GM15510 (cell line): ENCODE measurements around the gene SLN.

Experiments
- POLR2A ChIP-seq: IDR thresholded peaks from 3 replicates; pipeline ENCODE4 v1.6.1; 2011; ENCODE audit warnings: borderline replicate concordance; ENCODE audit not compliant: insufficient read length; ENCODE audit errors: extremely low read depth

The SLN gene

GRCh38 chr11:107677924-107678631 lies 33.8 kb downstream of the SLN start:
- no peak for TF ChIP-seq POLR2A

- TF ChIP-seq POLR2A = no peak
These were observed 35.4 kb downstream of the SLN start for GRCh38 chr11:107676336-107677057.

DNA sequence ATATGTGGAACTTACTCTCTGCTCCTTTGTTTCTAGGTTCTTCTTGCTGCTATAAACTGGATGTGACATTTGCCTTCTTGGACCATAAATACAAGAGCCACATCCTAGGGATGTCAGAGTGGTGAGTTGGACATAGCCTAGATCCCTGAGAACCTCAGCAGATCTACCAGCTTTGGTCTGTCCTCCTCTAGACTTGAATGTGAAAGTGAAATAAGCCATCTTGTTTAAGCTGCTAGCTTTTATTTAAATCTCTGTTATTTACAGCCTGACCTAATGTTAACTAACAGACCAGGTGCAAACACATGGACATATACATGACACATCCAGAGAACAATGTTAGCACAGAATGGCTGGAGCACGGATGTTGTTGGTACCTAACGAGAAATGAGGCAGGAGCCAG lies 36.0 kb downstream of the SLN start:
- no peak for TF ChIP-seq POLR2A

DNA sequence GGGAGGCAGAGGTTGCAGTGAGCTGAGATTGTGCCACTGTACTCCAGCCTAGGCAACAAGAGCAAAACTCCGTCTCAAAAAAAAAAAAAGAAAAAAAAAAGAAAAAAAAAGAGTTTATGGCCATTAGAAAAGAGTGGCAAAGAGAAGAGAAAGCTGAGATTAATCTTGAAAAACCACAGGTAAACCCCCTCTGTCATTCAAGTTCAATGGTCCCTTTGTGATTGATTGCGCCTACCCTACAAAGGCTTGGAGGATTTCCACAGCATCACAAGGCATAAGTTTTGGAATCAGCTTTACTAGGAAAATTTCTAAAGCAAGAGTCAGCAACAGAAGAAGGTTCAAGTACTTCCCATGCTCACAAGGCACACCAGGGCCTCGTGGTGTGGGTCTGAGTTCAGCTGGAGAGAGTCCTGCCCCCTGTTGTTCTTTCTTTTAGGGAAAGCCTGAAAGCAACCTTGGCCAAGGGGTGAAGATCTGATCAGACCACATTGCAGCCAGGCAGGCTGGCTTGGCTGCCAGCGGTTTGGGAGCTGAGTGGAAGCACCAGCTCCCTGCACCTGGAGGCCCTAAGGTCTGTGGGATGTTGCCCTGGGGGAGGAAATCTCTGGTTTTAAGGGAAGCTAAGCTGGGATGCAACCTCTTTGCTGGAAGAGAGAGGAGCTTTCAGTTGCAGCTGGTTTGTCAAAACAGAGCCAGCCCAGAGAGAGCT lies 41.8 kb downstream of the SLN start:
- no peak for TF ChIP-seq POLR2A

DNA sequence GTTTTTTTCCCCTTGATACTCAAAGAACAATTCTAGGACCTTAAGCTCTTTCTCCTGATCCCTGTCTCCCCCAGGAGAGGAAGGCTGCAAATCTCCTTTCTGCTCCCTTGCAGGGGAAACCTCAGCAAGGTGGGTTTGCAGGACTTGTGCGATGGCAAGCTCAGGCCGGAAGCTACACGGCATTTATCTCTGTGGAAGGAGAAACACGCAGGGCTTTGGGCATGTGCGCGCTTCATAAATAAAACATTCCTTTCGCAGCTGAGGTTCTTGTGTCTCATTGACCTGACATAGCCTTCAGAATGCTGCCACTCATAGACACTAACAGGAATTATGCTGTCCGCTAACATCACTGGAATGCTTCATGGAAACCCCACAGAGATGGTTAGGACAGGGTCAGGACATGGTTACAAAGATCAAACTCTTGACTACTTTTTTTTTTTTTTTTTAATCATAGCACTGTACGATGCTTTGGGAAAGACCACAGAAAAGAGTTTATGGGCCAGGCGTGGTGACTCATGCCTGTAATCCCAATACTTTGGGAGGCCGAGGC lies 42.6 kb downstream of the SLN start:
- TF ChIP-seq POLR2A = no peak

DNA sequence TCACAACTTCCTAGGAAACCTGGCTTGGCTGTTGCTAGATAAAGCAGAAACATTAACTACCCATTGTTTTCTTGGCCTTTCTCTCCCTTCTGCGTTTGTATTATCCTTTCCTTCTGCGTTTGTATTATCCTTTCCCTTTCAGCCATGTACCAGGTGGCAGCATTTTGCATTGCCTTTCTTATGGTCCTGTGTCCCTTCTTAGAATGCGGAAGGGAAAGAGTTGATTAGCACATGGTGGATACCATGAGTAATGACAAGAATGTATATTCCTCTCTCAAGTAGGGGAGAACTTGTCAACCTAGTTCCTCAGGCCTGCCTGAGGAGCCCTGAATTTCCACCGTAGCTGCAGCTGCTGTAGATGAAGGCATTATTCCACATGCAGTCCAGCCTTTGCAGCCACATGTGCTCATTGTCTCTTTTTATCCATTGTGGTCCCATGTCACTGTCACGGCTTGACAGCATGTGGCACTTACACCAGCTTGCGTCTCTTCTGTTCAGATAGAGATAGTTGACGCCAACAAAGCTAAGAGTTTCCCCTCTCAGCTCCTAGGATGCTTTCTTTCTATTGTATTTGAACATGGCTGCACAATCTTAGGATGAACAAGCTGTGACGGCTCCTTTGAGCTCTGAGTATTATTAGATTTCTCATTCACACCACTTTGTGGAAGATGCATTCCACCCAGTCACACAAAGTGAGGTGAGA lies 44.8 kb downstream of the SLN start:
- TF ChIP-seq POLR2A = no peak

GRCh38 chr11:107665018-107665417 lies 46.8 kb downstream of the SLN start:
- no peak for TF ChIP-seq POLR2A

DNA sequence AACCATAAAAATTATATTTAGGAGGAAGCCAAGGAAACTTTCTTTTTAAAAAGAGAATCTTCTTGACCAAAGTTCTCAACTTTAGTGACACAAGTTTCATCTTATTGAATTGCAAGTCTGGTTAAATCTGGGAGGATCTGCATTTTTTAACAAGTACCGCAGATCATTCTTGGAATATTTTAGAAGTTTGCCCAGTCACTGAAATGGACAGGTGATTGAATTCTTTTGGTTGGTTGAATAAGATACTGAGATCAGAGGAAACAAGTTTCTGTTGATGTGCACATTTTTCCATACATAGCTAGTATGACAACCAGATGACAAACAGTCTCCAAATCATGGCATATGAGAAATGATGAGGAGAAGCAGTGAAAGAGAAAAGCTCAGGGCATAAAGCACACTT lies 50.2 kb downstream of the SLN start:
- TF ChIP-seq POLR2A = no peak

GRCh38 chr11:107660066-107660465 lies 51.8 kb downstream of the SLN start:
- no peak for TF ChIP-seq POLR2A

DNA sequence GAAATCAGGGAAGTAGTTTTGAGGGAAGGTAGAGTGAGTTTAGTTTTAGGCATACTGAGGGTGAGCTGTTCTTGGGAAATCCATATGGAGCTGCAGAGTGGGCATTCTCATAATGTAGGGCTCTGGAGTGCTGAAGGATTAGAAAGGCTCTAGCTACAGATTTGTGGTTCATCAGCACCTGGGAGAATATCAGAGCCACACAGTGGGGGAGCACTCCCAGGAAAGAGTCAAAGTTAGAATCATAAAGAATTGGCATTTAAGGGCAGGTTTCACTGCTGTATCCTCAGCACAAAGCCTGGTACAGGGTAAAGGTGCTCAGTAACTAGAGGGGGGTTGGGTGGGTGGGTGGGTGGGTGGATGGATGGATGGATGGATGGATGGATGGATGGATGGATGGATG lies 52.5 kb downstream of the SLN start:
- no peak for TF ChIP-seq POLR2A
